BJ (cell line): Measurements from ENCODE around the gene CPED1. TPM values are rescaled to one million over a fixed set of nuclear protein-coding genes. Genes with fewer than 3 reads are reported as not detected.
"Not testable (repeated sequence)": the region's sequence is repeated elsewhere in the genome, so short reads cannot be mapped to it uniquely, and the experiment has no call there.

Experiments
- CTCF ChIA-PET: fragments of 350-600 bp; formaldehyde crosslinking; extraction: SDS; loops from one replicate; lab custom pipeline; 2021; ENCODE audit warnings: antibody characterized with exemption, inconsistent platforms; lab: Yijun Ruan, JAX
- POLR2A ChIA-PET: fragments of 300-600 bp; sonication (Branson Sonifier 250); formaldehyde crosslinking; extraction: SDS; loops from one replicate; lab custom pipeline; 2021; ENCODE audit warnings: antibody characterized with exemption; lab: Charles Lee
- DNase-seq: peaks from one replicate; pipeline ENCODE4 v3.0.0-alpha.2; 2011; ENCODE audit warnings: low read depth
- H3K27me3 ChIP-seq: 2 replicates; pipeline ENCODE4 v1.6.0; 2011; ENCODE audit warnings: low read length; ENCODE audit not compliant: control insufficient read depth, insufficient read depth
- H3K36me3 ChIP-seq: 2 replicates; pipeline ENCODE4 v1.5.1; 2011; ENCODE audit warnings: low read length; ENCODE audit not compliant: control insufficient read depth, insufficient read depth
- H3K4me3 ChIP-seq: 2 replicates; pipeline ENCODE4 v1.5.1; 2011; ENCODE audit warnings: low read depth, mild to moderate bottlenecking, control low read depth, low read length
- CTCF ChIP-seq: IDR thresholded peaks from 2 replicates; pipeline ENCODE4 v1.5.1; 2011; ENCODE audit warnings: low read depth, mild to moderate bottlenecking, control low read depth, inconsistent platforms, low read length, moderate library complexity; ENCODE audit not compliant: insufficient read depth
- polyA plus RNA-seq: library from polyadenylated mRNA; depleted of rRNA; stranded (reverse); fragments of >200 nt; gene quantifications from 2 replicates; pipeline ENCODE4 v1.2.3, GENCODE V29; 2011

CPED1 gene
- polyA plus RNA-seq, 1 experiment = 18.3 TPM

DNA sequence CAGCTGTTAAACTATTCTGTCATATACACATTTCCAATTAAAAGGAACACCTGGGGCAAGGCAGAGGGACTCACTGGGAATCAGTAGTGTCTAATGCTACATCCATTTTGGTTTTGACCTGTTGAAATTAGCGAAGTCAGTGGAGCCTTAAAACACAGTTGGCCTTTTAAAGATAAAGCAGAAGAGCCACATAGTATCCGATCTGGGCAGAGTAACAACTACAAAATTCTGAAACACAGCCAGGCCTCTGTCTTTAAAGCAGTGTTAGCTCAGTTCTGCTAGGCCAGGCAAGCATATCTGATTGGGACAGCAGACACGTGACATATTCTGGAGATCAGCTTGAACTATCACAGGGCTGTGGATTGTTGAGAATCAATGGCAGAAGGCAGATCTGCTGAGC lies 222.7 kb downstream of the CPED1 start:
- Histone ChIP-seq H3K4me3 (no peak overlapping the region), H3K27me3 (no peaks in the 10 kb centered on the region), H3K36me3 (no peaks in the 10 kb centered on the region)
- TF ChIP-seq CTCF = no peak
- ChIA-PET CTCF (interaction anchor here (0.7 kb wide), 1 partner anchor 103 kb away, joined by 3 read pairs; no protein-coding TSS in a partner anchor), POLR2A (no interaction called here)
- DNase-seq = no peak

DNA sequence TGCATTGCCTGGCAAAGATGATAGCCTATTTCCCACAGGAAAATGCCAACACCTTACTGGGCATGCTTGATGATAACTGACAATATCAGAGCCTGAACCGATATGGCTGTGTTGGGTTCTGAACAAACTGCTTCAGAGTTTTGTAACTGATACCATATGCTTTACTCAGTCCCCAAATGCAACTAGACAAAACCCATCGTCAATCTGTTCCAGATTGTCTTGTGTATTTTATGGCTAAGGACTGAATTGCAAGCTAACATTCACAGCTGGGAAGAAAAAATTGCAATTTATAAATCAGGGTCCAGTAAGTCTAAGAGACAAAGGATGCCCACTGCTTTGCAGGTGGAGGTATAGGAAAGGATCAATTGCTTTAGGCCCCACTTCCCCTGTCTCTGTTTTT lies 223.5 kb downstream of the CPED1 start:
- H3K36me3 ChIP-seq = no peaks in the 10 kb centered on the region
- H3K4me3 ChIP-seq = no peak overlapping the region
- no peaks in the 10 kb centered on the region for H3K27me3 ChIP-seq
- ChIA-PET CTCF (interaction anchor here (0.7 kb wide), 1 partner anchor 104 kb away, joined by 3 read pairs; no protein-coding TSS in a partner anchor), POLR2A (no interaction called here)
- TF ChIP-seq CTCF = no peak
- no peak for DNase-seq

DNA sequence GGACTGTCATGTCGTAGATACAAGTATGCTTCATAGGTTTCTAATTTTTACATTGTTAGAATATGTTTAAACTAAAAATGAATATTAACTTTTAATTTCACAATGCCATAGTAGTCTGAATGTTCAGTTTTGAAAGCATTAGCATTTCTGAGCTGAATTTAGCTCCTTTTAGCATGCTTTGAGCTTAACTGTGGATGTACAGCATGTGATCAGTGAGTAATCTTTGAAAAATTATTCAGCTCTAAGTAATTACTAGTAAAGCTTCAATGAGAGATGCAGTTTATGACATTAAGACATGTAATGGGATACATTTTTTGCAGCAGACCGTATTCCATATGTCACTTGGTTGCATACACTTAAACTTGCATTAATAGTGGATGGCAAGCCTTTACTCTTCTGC lies 226.1 kb downstream of the CPED1 start:
- DNase-seq = no peak
- ChIA-PET CTCF (no interaction called here), POLR2A (no interaction called here)
- Histone ChIP-seq H3K27me3 (no peaks in the 10 kb centered on the region), H3K36me3 (no peaks in the 10 kb centered on the region), H3K4me3 (no peak overlapping the region)
- no peak for TF ChIP-seq CTCF

GRCh38 chr7:121219026-121219425 lies 230.5 kb downstream of the CPED1 start:
- POLR2A ChIA-PET = no interaction called here
- CTCF ChIA-PET = no interaction called here
- H3K4me3 ChIP-seq = no peak overlapping the region
- no peaks in the 10 kb centered on the region for H3K36me3 ChIP-seq
- DNase-seq = no peak
- no peak for TF ChIP-seq CTCF
- no peaks in the 10 kb centered on the region for H3K27me3 ChIP-seq

DNA sequence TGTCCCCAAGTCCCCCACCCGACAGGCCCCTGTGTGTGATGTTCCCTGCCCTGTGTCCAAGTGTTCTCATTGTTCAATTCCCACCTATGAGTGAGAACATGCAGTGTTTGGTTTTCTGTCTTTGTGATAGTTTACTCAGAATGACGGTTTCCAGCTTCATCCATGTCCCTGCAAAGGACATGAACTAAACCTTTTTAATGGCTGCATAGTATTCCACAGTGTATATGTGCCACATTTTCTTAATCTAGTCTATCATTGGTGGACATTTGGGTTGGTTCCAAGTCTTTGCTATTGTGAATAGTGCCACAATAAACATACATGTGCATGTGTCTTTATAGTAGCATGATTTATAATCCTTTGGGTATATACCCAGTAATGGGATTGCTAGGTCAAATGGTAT lies 232.6 kb downstream of the CPED1 start:
- CTCF ChIA-PET, DNase-seq, H3K36me3 ChIP-seq, POLR2A ChIA-PET, H3K27me3 ChIP-seq, H3K4me3 ChIP-seq: not testable (repeated sequence)

DNA sequence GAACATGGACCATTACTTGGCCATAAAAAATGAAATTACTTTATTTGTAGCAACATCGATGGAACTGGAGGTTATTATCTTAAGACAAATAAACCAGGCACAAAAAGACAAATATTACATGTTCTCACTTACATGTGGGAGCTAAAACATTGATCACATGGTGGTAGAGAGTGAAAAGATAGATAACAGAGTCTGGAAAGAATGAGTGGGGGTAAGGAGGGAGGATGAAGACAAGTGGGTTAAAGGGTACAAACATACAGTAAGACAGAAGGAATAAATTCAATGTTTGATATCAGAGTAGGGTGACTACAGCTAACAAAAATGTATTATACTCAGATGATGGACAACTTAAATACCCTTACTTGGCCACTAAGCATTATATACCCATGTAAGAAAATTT lies 240.3 kb downstream of the CPED1 start:
- Histone ChIP-seq H3K36me3 (no peaks in the 10 kb centered on the region), H3K27me3 (no peaks in the 10 kb centered on the region), H3K4me3 (no peak overlapping the region)
- no peak for TF ChIP-seq CTCF
- DNase-seq = no peak
- ChIA-PET CTCF (no interaction called here), POLR2A (no interaction called here)
